Choroid plexus epithelial cell (primary cell): Measurements from ENCODE around the gene AIMP2.

Experiments
- DNase-seq: peaks from one replicate; pipeline ENCODE4 v3.0.0-alpha.2; 2010; ENCODE audit warnings: low read depth
- H3K4me3 ChIP-seq: 2 replicates; pipeline ENCODE4 v1.5.1; 2011; ENCODE audit warnings: low read depth, mild to moderate bottlenecking, control low read depth, low read length, moderate library complexity
- CTCF ChIP-seq: conservative IDR thresholded peaks from 2 replicates; pipeline ENCODE4 v1.5.1; 2011; ENCODE audit warnings: low read depth, mild to moderate bottlenecking, control low read depth, inconsistent platforms, low read length, moderate library complexity

AIMP2 gene

GRCh38 chr7:6011541-6011940 lies 2.5 kb downstream of the AIMP2 start:
- DNase-seq, result no peak
- TF ChIP-seq CTCF, result no peak
- H3K4me3 ChIP-seq, result no peak overlapping the region

GRCh38 chr7:6012355-6013104 lies 3.5 kb downstream of the AIMP2 start:
- H3K4me3 ChIP-seq, result no peak overlapping the region
- TF ChIP-seq CTCF, result no peak
- peak; percentile 37 for DNase-seq

GRCh38 chr7:6015917-6016652 lies 7.0 kb downstream of the AIMP2 start:
- DNase-seq, result peak; percentile 98
- H3K4me3 ChIP-seq, result no peak overlapping the region
- no peak for TF ChIP-seq CTCF

- DNase-seq, result no peak
- no peak for TF ChIP-seq CTCF
- no peak overlapping the region for H3K4me3 ChIP-seq
Observed at GRCh38 chr7:6016653-6016966, 7.5 kb downstream of the AIMP2 start.

- no peak for TF ChIP-seq CTCF
- no peak overlapping the region for H3K4me3 ChIP-seq
- no peak for DNase-seq
Observed at GRCh38 chr7:6020371-6021286, 11.6 kb downstream of the AIMP2 start.

GRCh38 chr7:6022707-6023106 lies 13.6 kb downstream of the AIMP2 start:
- DNase-seq, result no peak
- H3K4me3 ChIP-seq, result no peak overlapping the region
- no peak for TF ChIP-seq CTCF
